Measurements from ENCODE around the gene GMCL2.

GMCL2 gene

GRCh38 chr5:178191661-178192060 is 4.5 kb upstream of the GMCL2 start:
- no peak for DNase-seq (ENCODE audit: low read depth in 4 of 4, low spot score in 1 of 4)

- no peak for DNase-seq (ENCODE audit: low read depth in 4 of 4, low spot score in 1 of 4)
These were observed 2.3 kb upstream of the GMCL2 start for GRCh38 chr5:178189433-178189832.

- no peak for DNase-seq (ENCODE audit: low read depth in 4 of 4, low spot score in 1 of 4)
These were observed 744 bp downstream of the GMCL2 start for GRCh38 chr5:178186427-178186826.

- no peak for DNase-seq (ENCODE audit: low read depth in 4 of 4, low spot score in 1 of 4)
These were observed 4.9 kb downstream of the GMCL2 start for GRCh38 chr5:178182158-178182876.

GRCh38 chr5:178180141-178180863 is 6.9 kb downstream of the GMCL2 start:
- DNase-seq (ENCODE audit: low read depth in 4 of 4, low spot score in 1 of 4), result no peak

- DNase-seq (ENCODE audit: low read depth in 4 of 4, low spot score in 1 of 4), result no peak
These were observed 9.6 kb downstream of the GMCL2 start for GRCh38 chr5:178177569-178177968.

- DNase-seq (ENCODE audit: low read depth in 4 of 4, low spot score in 1 of 4), result no peak
These were observed 10.4 kb downstream of the GMCL2 start for GRCh38 chr5:178176791-178177190.

- no peak for DNase-seq (ENCODE audit: low read depth in 4 of 4, low spot score in 1 of 4)
These were observed 12.7 kb downstream of the GMCL2 start for GRCh38 chr5:178174456-178174855.

- DNase-seq (ENCODE audit: low read depth in 4 of 4, low spot score in 1 of 4), result no peak
These were observed 16.7 kb downstream of the GMCL2 start for GRCh38 chr5:178170455-178170854.

GRCh38 chr5:178165581-178165980 is 21.6 kb downstream of the GMCL2 start:
- no peak for DNase-seq (ENCODE audit: low read depth in 4 of 4, low spot score in 1 of 4)

- DNase-seq (ENCODE audit: low read depth in 4 of 4, low spot score in 1 of 4), result peak; percentile 86 to 93 (median 90)
These were observed 23.1 kb downstream of the GMCL2 start for GRCh38 chr5:178163772-178164735.

- no peak for DNase-seq (ENCODE audit: low read depth in 4 of 4, low spot score in 1 of 4)
These were observed 24.7 kb downstream of the GMCL2 start for GRCh38 chr5:178162481-178162880.

GRCh38 chr5:178160176-178160575 is 27.0 kb downstream of the GMCL2 start:
- DNase-seq (ENCODE audit: low read depth in 4 of 4, low spot score in 1 of 4), result no peak

- DNase-seq (ENCODE audit: low read depth in 4 of 4, low spot score in 1 of 4), result no peak
These were observed 32.1 kb downstream of the GMCL2 start for GRCh38 chr5:178155065-178155464.

- peak; percentile 93 to 98 (median 97) for DNase-seq (ENCODE audit: low read depth in 4 of 4, low spot score in 1 of 4)
These were observed 33.4 kb downstream of the GMCL2 start, which contains the start of gene NHP2 for GRCh38 chr5:178153530-178154340. Gene NHP2 (minus strand): TSS chr5:178153885. CDS start chr5:178153817, 68 bp downstream.

- DNase-seq (ENCODE audit: low read depth in 4 of 4, low spot score in 1 of 4), result no peak
These were observed 34.4 kb downstream of the GMCL2 start for GRCh38 chr5:178152491-178153444.

- DNase-seq (ENCODE audit: low read depth in 4 of 4, low spot score in 1 of 4), result no peak
These were observed 36.0 kb downstream of the GMCL2 start for GRCh38 chr5:178150977-178151734.

- DNase-seq (ENCODE audit: low read depth in 4 of 4, low spot score in 1 of 4), result no peak
These were observed 37.8 kb downstream of the GMCL2 start for GRCh38 chr5:178149199-178149932.

Data from stimulated activated CD4-positive, alpha-beta T cell treated with anti-CD3 and anti-CD28 coated beads, Interleukin-1b, Interleukin-23, amount 100 ng/mL, for 24 hours (primary cell).